Astrocyte (in vitro differentiated cells and primary cell): ENCODE results near the gene KNOP1. TPM values are rescaled to one million over a fixed set of nuclear protein-coding genes. Genes with fewer than 3 reads are reported as not detected.

ENCODE experiments used
- DNase-seq: peaks from one replicate; pipeline ENCODE4 v3.0.0-alpha.2; 2010; ENCODE audit warnings: low read depth
- FAIRE-seq: peaks from 2 replicates; lab custom pipeline; 2011; peaks lifted over from hg19 to GRCh38; lab: Jason Lieb, UNC
- H2AFZ ChIP-seq: 2 replicates; pipeline ENCODE4 v1.6.0; 2012; ENCODE audit warnings: low read depth, low read length, inconsistent platforms
- H3K27ac ChIP-seq: 2 replicates; pipeline ENCODE4 v1.5.1; 2011; ENCODE audit warnings: low read depth, low read length, inconsistent platforms
- H3K27me3 ChIP-seq: 2 replicates; pipeline ENCODE4 v1.6.0; 2011; ENCODE audit warnings: low read length, inconsistent platforms; ENCODE audit not compliant: insufficient read depth
- H3K36me3 ChIP-seq: 2 replicates; pipeline ENCODE4 v1.5.1; 2011; ENCODE audit warnings: low read length, inconsistent platforms; ENCODE audit not compliant: insufficient read depth
- H3K4me1 ChIP-seq: 2 replicates; pipeline ENCODE4 v1.5.1; 2011; ENCODE audit warnings: low read length, inconsistent platforms; ENCODE audit not compliant: insufficient read depth
- H3K4me2 ChIP-seq: 2 replicates; pipeline ENCODE4 v1.6.0; 2012; ENCODE audit warnings: low read length, inconsistent platforms
- H3K4me3 ChIP-seq: 2 replicates; pipeline ENCODE4 v1.5.1; 2011; ENCODE audit warnings: low read depth, mild to moderate bottlenecking, low read length, inconsistent platforms; ENCODE audit not compliant: insufficient read depth
- H3K79me2 ChIP-seq: 2 replicates; pipeline ENCODE4 v1.6.0; 2012; ENCODE audit warnings: mild to moderate bottlenecking, low read length, inconsistent platforms; ENCODE audit not compliant: insufficient read depth
- H3K9ac ChIP-seq: 2 replicates; pipeline ENCODE4 v1.6.0; 2012; ENCODE audit warnings: mild to moderate bottlenecking, low read length, inconsistent platforms
- H3K9me3 ChIP-seq: 2 replicates; pipeline ENCODE4 v1.5.1; 2012; ENCODE audit warnings: low read depth, mild to moderate bottlenecking, low read length, inconsistent platforms; ENCODE audit not compliant: insufficient read depth
- H4K20me1 ChIP-seq: 2 replicates; pipeline ENCODE4 v1.6.0; 2012; ENCODE audit warnings: low read length, inconsistent platforms; ENCODE audit not compliant: insufficient read depth
- H3K27ac Mint-ChIP-seq: one replicate; pipeline ENCODE4 v1.8.0; 2021; ENCODE audit warnings: mild to moderate bottlenecking, mixed read lengths; ENCODE audit not compliant: unreplicated experiment
- H3K27me3 Mint-ChIP-seq: one replicate; pipeline ENCODE4 v1.8.0; 2021; ENCODE audit warnings: low read depth, mixed read lengths; ENCODE audit not compliant: unreplicated experiment
- H3K36me3 Mint-ChIP-seq: one replicate; pipeline ENCODE4 v1.8.0; 2021; ENCODE audit warnings: low read depth, mixed read lengths; ENCODE audit not compliant: unreplicated experiment
- H3K4me1 Mint-ChIP-seq: one replicate; pipeline ENCODE4 v1.8.0; 2021; ENCODE audit warnings: low read depth, mixed read lengths; ENCODE audit not compliant: unreplicated experiment
- H3K4me3 Mint-ChIP-seq: one replicate; pipeline ENCODE4 v1.8.0; 2021; ENCODE audit warnings: mild to moderate bottlenecking, moderate library complexity, mixed read lengths; ENCODE audit not compliant: unreplicated experiment
- H3K9me3 Mint-ChIP-seq: one replicate; pipeline ENCODE4 v1.8.0; 2021; ENCODE audit warnings: mild to moderate bottlenecking, mixed read lengths; ENCODE audit not compliant: unreplicated experiment
- EZH2 ChIP-seq: IDR thresholded peaks from 2 replicates; pipeline ENCODE4 v1.6.1; 2012; ENCODE audit warnings: mild to moderate bottlenecking, low read length, inconsistent platforms; ENCODE audit not compliant: insufficient read depth
- total RNA-seq: library from RNA; stranded (reverse); gene quantifications from 2 replicates; pipeline ENCODE4 v1.2.1, GENCODE V29; 2021
- TF ChIP-seq, protein P1 (sequence below): IDR thresholded peaks from 2 replicates; pipeline ENCODE4 v1.5.1; 2011; ENCODE audit warnings: low read depth, mild to moderate bottlenecking, inconsistent platforms, low read length, moderate library complexity; ENCODE audit not compliant: insufficient read depth

Gene KNOP1
- total RNA-seq, 1 donor from 2014 or later: 22.9 TPM

DNA sequence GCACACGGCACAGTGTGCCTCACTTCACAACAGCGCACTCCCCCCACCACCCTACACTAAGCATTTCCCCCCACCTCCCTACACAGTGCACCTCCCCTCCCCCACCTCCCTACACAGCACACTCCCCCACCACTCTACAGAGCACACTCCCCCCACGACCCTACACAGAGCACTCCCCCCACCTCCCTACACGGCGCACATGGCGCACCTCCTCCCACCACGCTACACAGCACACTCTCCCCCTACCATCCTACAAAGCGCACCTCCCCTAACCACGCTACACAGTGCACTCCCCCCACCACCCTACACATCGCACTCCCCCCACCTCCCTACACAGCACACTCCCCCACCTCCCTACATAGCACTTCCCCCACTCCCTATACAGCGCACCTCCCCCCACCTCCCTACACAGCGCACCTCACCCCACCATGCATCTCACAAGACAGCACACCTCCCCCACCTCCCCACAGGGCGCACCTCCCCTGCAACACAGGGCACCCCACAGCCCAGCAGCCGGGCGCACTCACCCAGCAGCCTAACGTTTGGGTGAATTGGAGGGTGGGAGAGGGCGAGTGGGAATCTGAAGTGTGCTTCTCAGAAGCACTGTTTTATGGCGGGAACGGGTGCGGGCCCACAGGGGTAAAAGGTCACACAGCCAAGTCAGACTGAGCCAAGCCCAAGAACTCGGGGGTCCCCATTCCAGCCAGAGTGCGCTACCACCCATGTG is 10.3 kb downstream of the KNOP1 start:
- H3K27ac ChIP-seq: no peak overlapping the region
- no peak for FAIRE-seq

DNA sequence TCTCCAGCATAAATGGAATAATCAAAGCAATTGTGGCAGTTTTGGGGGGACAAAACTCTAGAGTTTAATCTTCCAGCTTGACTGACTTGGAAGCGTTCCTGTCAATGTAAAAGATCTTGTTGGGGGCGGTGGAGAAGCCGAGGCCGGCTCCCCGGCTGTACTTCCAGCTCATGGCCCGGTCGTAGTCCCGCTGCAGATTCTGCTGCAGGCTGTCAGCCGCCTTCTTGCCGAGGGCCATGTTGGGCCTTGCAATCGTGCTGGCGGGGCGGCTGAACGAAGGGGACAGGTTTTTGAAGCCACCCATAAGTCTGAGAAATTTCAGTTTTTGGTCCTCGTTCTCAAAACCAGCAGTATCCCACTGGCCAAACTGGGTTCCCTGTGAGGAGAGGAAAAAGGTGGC is 11.2 kb downstream of the KNOP1 start:
- no peak overlapping the region for H3K4me2 ChIP-seq
- Mint-ChIP-seq H3K27me3 (no peaks in the 10 kb centered on the region), H3K27ac (no peak overlapping the region), H3K9me3 (peaks cover 5% of the 10 kb centered on the region), H3K36me3 (peaks cover 36% of the 10 kb centered on the region), H3K4me3 (no peak overlapping the region), H3K4me1 (peaks cover 24% of the 10 kb centered on the region)
- no peak for FAIRE-seq
- H2AFZ ChIP-seq: no peak overlapping the region
- no peaks in the 10 kb centered on the region for H3K27me3 ChIP-seq
- H3K36me3 ChIP-seq: peaks cover 20% of the 10 kb centered on the region
- H3K9me3 ChIP-seq: no peaks in the 10 kb centered on the region
- H4K20me1 ChIP-seq: peaks cover 28% of the 10 kb centered on the region
- DNase-seq: no peak
- peaks cover 24% of the 10 kb centered on the region for H3K4me1 ChIP-seq
- no peak overlapping the region for H3K4me3 ChIP-seq
- no peak overlapping the region for H3K27ac ChIP-seq
- TF ChIP-seq EZH2: no peak
- TF ChIP-seq, protein P1, sequence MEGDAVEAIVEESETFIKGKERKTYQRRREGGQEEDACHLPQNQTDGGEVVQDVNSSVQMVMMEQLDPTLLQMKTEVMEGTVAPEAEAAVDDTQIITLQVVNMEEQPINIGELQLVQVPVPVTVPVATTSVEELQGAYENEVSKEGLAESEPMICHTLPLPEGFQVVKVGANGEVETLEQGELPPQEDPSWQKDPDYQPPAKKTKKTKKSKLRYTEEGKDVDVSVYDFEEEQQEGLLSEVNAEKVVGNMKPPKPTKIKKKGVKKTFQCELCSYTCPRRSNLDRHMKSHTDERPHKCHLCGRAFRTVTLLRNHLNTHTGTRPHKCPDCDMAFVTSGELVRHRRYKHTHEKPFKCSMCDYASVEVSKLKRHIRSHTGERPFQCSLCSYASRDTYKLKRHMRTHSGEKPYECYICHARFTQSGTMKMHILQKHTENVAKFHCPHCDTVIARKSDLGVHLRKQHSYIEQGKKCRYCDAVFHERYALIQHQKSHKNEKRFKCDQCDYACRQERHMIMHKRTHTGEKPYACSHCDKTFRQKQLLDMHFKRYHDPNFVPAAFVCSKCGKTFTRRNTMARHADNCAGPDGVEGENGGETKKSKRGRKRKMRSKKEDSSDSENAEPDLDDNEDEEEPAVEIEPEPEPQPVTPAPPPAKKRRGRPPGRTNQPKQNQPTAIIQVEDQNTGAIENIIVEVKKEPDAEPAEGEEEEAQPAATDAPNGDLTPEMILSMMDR: no peak
- H3K79me2 ChIP-seq: peaks cover 38% of the 10 kb centered on the region
- no peak overlapping the region for H3K9ac ChIP-seq

More for the DNA sequence above, 10.3 kb downstream of the KNOP1 start:
- Histone ChIP-seq H3K9me3 (no peaks in the 10 kb centered on the region), H3K9ac (no peak overlapping the region), H3K4me1 (peaks cover 24% of the 10 kb centered on the region), H2AFZ (no peak overlapping the region), H3K27me3 (no peaks in the 10 kb centered on the region), H3K4me3 (no peak overlapping the region), H4K20me1 (peaks cover 34% of the 10 kb centered on the region), H3K4me2 (no peak overlapping the region), H3K79me2 (peaks cover 46% of the 10 kb centered on the region), H3K36me3 (peaks cover 14% of the 10 kb centered on the region)
- Mint-ChIP-seq H3K27ac (no peak overlapping the region), H3K9me3 (peaks cover 3% of the 10 kb centered on the region), H3K36me3 (peaks cover 31% of the 10 kb centered on the region), H3K4me1 (peaks cover 24% of the 10 kb centered on the region), H3K4me3 (no peak overlapping the region), H3K27me3 (no peaks in the 10 kb centered on the region)
- DNase-seq: no peak
- no peak for TF ChIP-seq EZH2
- TF ChIP-seq, protein P1: no peak

DNA sequence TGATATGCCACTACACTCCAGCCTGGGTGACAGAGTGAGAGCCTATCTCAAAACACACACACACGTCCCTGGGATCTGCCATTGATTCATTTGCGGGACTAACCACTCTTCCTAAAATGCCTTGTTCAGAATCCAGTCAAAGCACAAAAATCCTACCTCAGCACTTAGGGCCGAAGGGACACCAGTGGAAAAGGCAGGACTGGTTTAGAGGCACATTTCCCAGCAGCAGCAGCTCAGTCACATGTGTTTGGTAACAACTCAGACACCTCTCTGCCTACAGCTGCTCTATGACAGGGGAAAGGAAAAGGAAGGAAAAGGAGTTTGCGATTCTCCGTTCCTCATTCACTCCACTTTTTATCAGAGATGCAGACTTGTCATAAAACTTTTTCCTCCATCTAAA is 12.2 kb downstream of the KNOP1 start:
- Mint-ChIP-seq H3K9me3 (peaks cover 5% of the 10 kb centered on the region), H3K4me3 (no peak overlapping the region), H3K27me3 (no peaks in the 10 kb centered on the region), H3K4me1 (peaks cover 28% of the 10 kb centered on the region), H3K36me3 (peaks cover 30% of the 10 kb centered on the region), H3K27ac (no peak overlapping the region)
- H3K27ac ChIP-seq: no peak overlapping the region
- H3K79me2 ChIP-seq: peaks cover 28% of the 10 kb centered on the region
- H3K4me2 ChIP-seq: no peak overlapping the region
- H3K4me1 ChIP-seq: peaks cover 25% of the 10 kb centered on the region
- no peak overlapping the region for H3K9ac ChIP-seq
- FAIRE-seq: no peak
- peaks cover 18% of the 10 kb centered on the region for H4K20me1 ChIP-seq
- no peak overlapping the region for H2AFZ ChIP-seq
- no peaks in the 10 kb centered on the region for H3K9me3 ChIP-seq
- no peaks in the 10 kb centered on the region for H3K27me3 ChIP-seq
- DNase-seq: no peak
- no peak overlapping the region for H3K4me3 ChIP-seq
- no peak for TF ChIP-seq EZH2
- TF ChIP-seq, protein P1: no peak
- peaks cover 20% of the 10 kb centered on the region for H3K36me3 ChIP-seq
